Natural killer cell (primary cell): ENCODE data around the gene PRKD2. TPM values are rescaled to one million over a fixed set of nuclear protein-coding genes. Genes with fewer than 3 reads are reported as not detected.

Experiments
- ATAC-seq, 3 donors: fragments of 150-1000 bp in 2 of 3; fragments of 200-7000 bp in 1 of 3; cut with Tn5 transposase; 1 replicate in 1 of 3; 2 replicates in 2 of 3; pipeline ENCODE4 v1.10.0; 2021; ENCODE audit warnings: mild to moderate bottlenecking in 2 of 3, moderate library complexity in 2 of 3
- DNase-seq, 2 donors: peaks; one replicate each; pipeline versions ENCODE4 v3.0.0 to v3.0.0-alpha.2; 2013 to 2021; ENCODE audit warnings: mixed read lengths in 1 of 2
- H3K27ac ChIP-seq: one replicate; pipeline ENCODE4 v1.5.1; 2013; ENCODE audit warnings: mild to moderate bottlenecking, low read length
- H3K27me3 ChIP-seq: one replicate; pipeline ENCODE4 v1.6.1; 2013; ENCODE audit warnings: low read length; ENCODE audit not compliant: control insufficient read depth, insufficient read depth
- H3K36me3 ChIP-seq: one replicate; pipeline ENCODE4 v1.6.1; 2013; ENCODE audit warnings: low read length; ENCODE audit not compliant: control insufficient read depth, insufficient read depth
- H3K4me1 ChIP-seq: one replicate; pipeline ENCODE4 v1.6.1; 2013; ENCODE audit warnings: low read length; ENCODE audit not compliant: control insufficient read depth, insufficient read depth
- H3K4me3 ChIP-seq: one replicate; pipeline ENCODE4 v1.5.1; 2013; ENCODE audit warnings: low read length
- H3K9me3 ChIP-seq: one replicate; pipeline ENCODE4 v1.6.1; 2013; ENCODE audit warnings: low read length; ENCODE audit not compliant: control insufficient read depth, insufficient read depth
- H3K27ac Mint-ChIP-seq, 2 donors: one replicate each; pipeline ENCODE4 v1.8.0; 2022; ENCODE audit warnings: mild to moderate bottlenecking in 2 of 2, mixed read lengths in 2 of 2, moderate library complexity in 1 of 2
- H3K27me3 Mint-ChIP-seq, 2 donors: one replicate each; pipeline ENCODE4 v1.8.0; 2022; ENCODE audit warnings: low read depth in 2 of 2, mixed read lengths in 2 of 2
- H3K36me3 Mint-ChIP-seq: one replicate; pipeline ENCODE4 v1.8.0; 2022; ENCODE audit warnings: mixed read lengths
- H3K4me1 Mint-ChIP-seq, 2 donors: one replicate each; pipeline ENCODE4 v1.8.0; 2022; ENCODE audit warnings: mixed read lengths in 2 of 2
- H3K4me3 Mint-ChIP-seq: one replicate; pipeline ENCODE4 v1.8.0; 2022; ENCODE audit warnings: mild to moderate bottlenecking, moderate library complexity, mixed read lengths
- H3K9me3 Mint-ChIP-seq, 2 donors: one replicate each; pipeline ENCODE4 v1.8.0; 2022; ENCODE audit warnings: mixed read lengths in 2 of 2
- WGBS: methylation state at CpG from one replicate; pipeline ENCODE4 v1.1.7; 2013; ENCODE audit warnings: missing lambda C conversion rate; ENCODE audit not compliant: insufficient coverage; 5-methylcytosine and 5-hydroxymethylcytosine counted together
- intact Hi-C: fragments of 100-400 bp; cut with micrococcal nuclease; formaldehyde crosslinking; loops from one replicate; pipeline ENCODE4 v1.14.2; 2022
- total RNA-seq, 4 donors: library from RNA; stranded (reverse); fragments of 120-200 nt in 1 of 4; gene quantifications; one replicate each; pipeline versions ENCODE4 v1.2.3 to v1.2.4, GENCODE V29; 2013 to 2022
- TF ChIP-seq, protein P1 (sequence below): fragments of 200-600 bp; IDR thresholded peaks from one replicate; pipeline ENCODE4 v1.8.0; 2022; ENCODE audit warnings: antibody characterized with exemption

PRKD2 gene
- total RNA-seq, 3 donors from 2014 or later (not counting 1 experiment from before 2014, with no cell fraction given), result 179 to 216 (median 203) TPM

DNA sequence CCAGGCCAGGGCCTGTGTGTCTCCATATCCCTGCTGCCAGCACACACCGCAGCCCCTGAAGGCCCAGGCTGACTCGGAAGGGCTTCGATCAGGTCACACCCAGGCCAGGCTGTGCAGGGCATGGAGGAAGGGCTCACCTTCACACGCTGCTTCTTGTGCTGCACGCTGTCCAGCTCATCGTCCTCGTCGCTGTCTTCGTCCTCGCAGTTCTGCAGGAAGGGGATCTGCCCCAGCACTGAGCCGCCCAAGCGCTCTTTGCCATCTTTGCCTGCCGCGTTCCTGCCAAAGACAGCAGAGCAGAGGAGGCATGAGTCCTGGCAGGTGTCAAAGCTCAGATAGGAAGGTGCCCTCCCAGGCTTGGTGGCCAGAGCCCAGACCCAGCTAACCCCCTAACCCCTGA is 13.7 kb upstream of the PRKD2 start:
- H3K4me3 Mint-ChIP-seq, result peak overlapping the region; percentile 42
- H3K36me3 Mint-ChIP-seq, result no peaks in the 10 kb centered on the region
- 96% methylated on average over 14 of the region's 14 CpGs for WGBS
- no peak for ATAC-seq
- H3K4me1 Mint-ChIP-seq, result peaks cover 12 to 37% of the 10 kb centered on the region in 2 donors
- peaks cover 32% of the 10 kb centered on the region for H3K4me1 ChIP-seq
- H3K4me3 ChIP-seq, result no peak overlapping the region
- H3K27me3 ChIP-seq, result no peaks in the 10 kb centered on the region
- TF ChIP-seq, protein P1, sequence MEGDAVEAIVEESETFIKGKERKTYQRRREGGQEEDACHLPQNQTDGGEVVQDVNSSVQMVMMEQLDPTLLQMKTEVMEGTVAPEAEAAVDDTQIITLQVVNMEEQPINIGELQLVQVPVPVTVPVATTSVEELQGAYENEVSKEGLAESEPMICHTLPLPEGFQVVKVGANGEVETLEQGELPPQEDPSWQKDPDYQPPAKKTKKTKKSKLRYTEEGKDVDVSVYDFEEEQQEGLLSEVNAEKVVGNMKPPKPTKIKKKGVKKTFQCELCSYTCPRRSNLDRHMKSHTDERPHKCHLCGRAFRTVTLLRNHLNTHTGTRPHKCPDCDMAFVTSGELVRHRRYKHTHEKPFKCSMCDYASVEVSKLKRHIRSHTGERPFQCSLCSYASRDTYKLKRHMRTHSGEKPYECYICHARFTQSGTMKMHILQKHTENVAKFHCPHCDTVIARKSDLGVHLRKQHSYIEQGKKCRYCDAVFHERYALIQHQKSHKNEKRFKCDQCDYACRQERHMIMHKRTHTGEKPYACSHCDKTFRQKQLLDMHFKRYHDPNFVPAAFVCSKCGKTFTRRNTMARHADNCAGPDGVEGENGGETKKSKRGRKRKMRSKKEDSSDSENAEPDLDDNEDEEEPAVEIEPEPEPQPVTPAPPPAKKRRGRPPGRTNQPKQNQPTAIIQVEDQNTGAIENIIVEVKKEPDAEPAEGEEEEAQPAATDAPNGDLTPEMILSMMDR, result no peak
- H3K27me3 Mint-ChIP-seq, result no peaks in the 10 kb centered on the region
- intact Hi-C loops, result no loop called here
- no peaks in the 10 kb centered on the region for H3K9me3 Mint-ChIP-seq
- peaks cover 69% of the 10 kb centered on the region for H3K36me3 ChIP-seq
- DNase-seq, result no peak
- H3K27ac Mint-ChIP-seq, result peak overlapping the region in 1 of 2 donors; percentile 73
- H3K27ac ChIP-seq, result no peak overlapping the region
- H3K9me3 ChIP-seq, result no peaks in the 10 kb centered on the region

DNA sequence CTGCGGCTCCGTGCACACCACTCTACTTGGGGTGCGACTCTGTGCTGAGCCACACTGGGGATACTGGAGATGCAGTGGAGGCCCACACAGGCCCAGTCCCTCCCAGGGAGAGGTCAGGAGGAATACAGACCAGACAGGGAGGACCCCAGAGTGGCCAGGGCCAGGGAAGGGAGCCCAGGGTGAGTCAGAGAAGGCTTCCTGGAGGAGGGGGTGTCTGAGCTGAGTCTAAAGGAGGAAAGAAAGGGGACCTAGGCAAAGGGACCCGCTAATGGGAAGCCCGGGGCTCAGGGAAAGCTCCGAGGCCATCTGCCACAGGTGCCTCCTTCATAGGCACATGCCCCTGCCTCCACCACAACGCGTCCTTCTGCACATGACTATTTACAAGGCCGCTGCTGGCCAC is 13.3 kb upstream of the PRKD2 start:
- 98% methylated on average over 9 of the region's 9 CpGs for WGBS
- intact Hi-C loops, result no loop called here
- TF ChIP-seq, protein P1, result no peak
- peaks cover 12 to 39% of the 10 kb centered on the region in 2 donors for H3K4me1 Mint-ChIP-seq
- DNase-seq (no peak), ATAC-seq (no peak)
- Histone ChIP-seq H3K27ac (no peak overlapping the region), H3K9me3 (no peaks in the 10 kb centered on the region), H3K4me1 (peaks cover 32% of the 10 kb centered on the region), H3K27me3 (no peaks in the 10 kb centered on the region), H3K36me3 (peaks cover 72% of the 10 kb centered on the region), H3K4me3 (no peak overlapping the region)
- no peak overlapping the region for H3K27ac Mint-ChIP-seq
- H3K9me3 Mint-ChIP-seq, result no peaks in the 10 kb centered on the region
- H3K36me3 Mint-ChIP-seq, result no peaks in the 10 kb centered on the region
- H3K27me3 Mint-ChIP-seq, result no peaks in the 10 kb centered on the region
- H3K4me3 Mint-ChIP-seq, result peak overlapping the region; percentile 42

DNA sequence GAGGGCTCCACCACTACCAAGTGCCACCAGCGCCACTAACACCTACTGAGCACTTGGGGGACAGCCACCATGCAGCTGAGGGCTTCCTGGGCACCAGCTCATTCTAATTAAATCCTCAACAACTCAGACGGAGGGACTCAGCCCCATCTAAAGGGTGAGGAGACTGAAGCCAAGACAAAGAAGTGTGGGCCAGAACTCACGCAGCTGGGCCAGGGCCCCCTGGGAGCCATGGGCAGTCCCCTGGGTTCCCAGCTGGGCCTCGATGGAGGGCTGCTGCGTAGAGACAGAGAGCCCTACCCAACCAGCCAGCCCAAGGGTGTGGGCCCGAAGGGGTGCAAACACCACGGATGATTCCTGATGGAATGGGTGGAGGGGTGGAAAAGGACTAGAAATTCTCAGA is 12.8 kb upstream of the PRKD2 start:
- WGBS, result 83% methylated on average over 7 of the region's 7 CpGs
- Mint-ChIP-seq H3K36me3 (no peaks in the 10 kb centered on the region), H3K27me3 (no peaks in the 10 kb centered on the region), H3K4me3 (no peak overlapping the region), H3K27ac (no peak overlapping the region), H3K4me1 (peaks cover 12 to 39% of the 10 kb centered on the region in 2 donors), H3K9me3 (no peaks in the 10 kb centered on the region)
- H3K4me1 ChIP-seq, result peaks cover 32% of the 10 kb centered on the region
- H3K36me3 ChIP-seq, result peaks cover 73% of the 10 kb centered on the region
- ATAC-seq (no peak), DNase-seq (no peak)
- H3K27ac ChIP-seq, result no peak overlapping the region
- intact Hi-C loops, result no loop called here
- TF ChIP-seq, protein P1, result no peak
- no peaks in the 10 kb centered on the region for H3K27me3 ChIP-seq
- H3K4me3 ChIP-seq, result no peak overlapping the region
- H3K9me3 ChIP-seq, result no peaks in the 10 kb centered on the region

DNA sequence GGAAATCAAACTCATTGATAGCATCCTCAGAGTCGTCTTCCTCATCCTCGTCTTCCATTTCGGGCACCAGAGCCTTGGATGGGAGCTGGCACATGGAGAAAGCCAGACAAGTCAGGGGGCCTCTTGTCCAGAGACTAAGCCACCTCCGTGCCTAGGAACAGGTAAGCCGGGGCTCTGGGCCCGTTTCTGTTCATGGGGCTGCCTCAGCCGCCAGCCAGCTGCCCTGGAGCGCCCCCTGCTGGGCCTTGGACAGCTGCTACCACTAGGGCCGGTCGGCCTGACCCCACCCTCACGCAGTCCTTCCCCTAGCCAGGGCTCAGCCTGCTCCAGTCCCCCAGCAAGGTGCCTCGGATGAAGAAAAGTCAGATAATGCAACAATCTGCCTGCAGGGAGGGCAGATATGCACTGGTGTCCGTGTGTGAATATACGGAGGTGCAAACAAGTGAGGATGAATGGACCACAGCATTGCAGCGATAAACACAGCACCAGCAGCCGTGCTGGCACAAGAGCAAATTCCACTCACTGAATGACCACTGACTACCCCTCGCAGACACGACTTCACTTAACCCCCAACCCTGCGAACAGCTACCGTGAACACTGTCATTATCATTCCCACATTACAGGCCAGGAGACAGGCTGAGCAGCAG is 11.9 kb upstream of the PRKD2 start:
- TF ChIP-seq, protein P1, result peak; percentile 87
- no peak overlapping the region for H3K27ac Mint-ChIP-seq
- ATAC-seq, result peak; percentile 85 to 93 (median 88)
- no peaks in the 10 kb centered on the region for H3K9me3 Mint-ChIP-seq
- no peaks in the 10 kb centered on the region for H3K27me3 Mint-ChIP-seq
- H3K4me3 Mint-ChIP-seq, result peak overlapping the region; percentile 13
- intact Hi-C loops, result loop anchor here (1.0 kb wide), 2 partner anchors 25 to 115 kb away; no protein-coding TSS in a partner anchor
- Histone ChIP-seq H3K27ac (no peak overlapping the region), H3K9me3 (no peaks in the 10 kb centered on the region), H3K4me1 (peaks cover 36% of the 10 kb centered on the region), H3K36me3 (peaks cover 73% of the 10 kb centered on the region), H3K27me3 (no peaks in the 10 kb centered on the region), H3K4me3 (no peak overlapping the region)
- H3K36me3 Mint-ChIP-seq, result no peaks in the 10 kb centered on the region
- peak; percentile 86 to 90 for DNase-seq
- peaks cover 12 to 44% of the 10 kb centered on the region in 2 donors for H3K4me1 Mint-ChIP-seq
- WGBS, result 49% methylated on average over 20 of the region's 20 CpGs
